WTC11 (cell line): ENCODE measurements around the gene ANXA11.

Experiments used
- ATF2 ChIP-seq: sonication (generic); formaldehyde crosslinking; IDR thresholded peaks from 2 replicates; pipeline ENCODE4 v1.8.1; 2022; ENCODE audit warnings: low read depth, missing genetic modification reagents, borderline replicate concordance
- CBFB ChIP-seq: sonication (generic); formaldehyde crosslinking; IDR thresholded peaks from 2 replicates; pipeline ENCODE4 v1.8.1; 2022; ENCODE audit warnings: mild to moderate bottlenecking, low read depth, missing genetic modification reagents
- CTCF ChIP-seq: fragments of 200-600 bp; IDR thresholded peaks from 2 replicates; pipeline ENCODE4 v1.8.0; 2022; ENCODE audit warnings: antibody characterized with exemption
- E2F1 ChIP-seq: sonication (generic); formaldehyde crosslinking; IDR thresholded peaks from 2 replicates; pipeline ENCODE4 v1.8.0; 2022; ENCODE audit warnings: mild to moderate bottlenecking, missing genetic modification reagents
- ESRRA ChIP-seq: sonication (generic); formaldehyde crosslinking; IDR thresholded peaks from 2 replicates; pipeline ENCODE4 v1.8.1; 2022; ENCODE audit warnings: mild to moderate bottlenecking, missing genetic modification reagents, borderline replicate concordance
- GRHL2 ChIP-seq: fragments of 250-450 bp; sonication (Bioruptor Pico); IDR thresholded peaks from 2 replicates; pipeline ENCODE4 v1.8.0; 2022; ENCODE audit warnings: mild to moderate bottlenecking, moderate library complexity; ENCODE audit not compliant: insufficient replicate concordance, severe bottlenecking
- HMGXB4 ChIP-seq: sonication (generic); formaldehyde crosslinking; IDR thresholded peaks from 2 replicates; pipeline ENCODE4 v1.8.1; 2023; ENCODE audit warnings: mild to moderate bottlenecking, moderate library complexity, missing genetic modification reagents
- JUN ChIP-seq: sonication (generic); formaldehyde crosslinking; IDR thresholded peaks from 2 replicates; pipeline ENCODE4 v1.8.0; 2023; ENCODE audit warnings: mild to moderate bottlenecking, missing genetic modification reagents
- NR2C2 ChIP-seq: sonication (generic); formaldehyde crosslinking; IDR thresholded peaks from 2 replicates; pipeline ENCODE4 v1.8.0; 2022; ENCODE audit warnings: mild to moderate bottlenecking, missing genetic modification reagents
- TCF7 ChIP-seq: sonication (generic); formaldehyde crosslinking; IDR thresholded peaks from 2 replicates; pipeline ENCODE4 v1.8.0; 2022; ENCODE audit warnings: mild to moderate bottlenecking, low read depth, missing genetic modification reagents, moderate library complexity
- USF1 ChIP-seq: sonication (generic); formaldehyde crosslinking; IDR thresholded peaks from 2 replicates; pipeline ENCODE4 v1.8.0; 2022; ENCODE audit warnings: mild to moderate bottlenecking, missing genetic modification reagents
- ZBTB43 ChIP-seq: sonication (generic); formaldehyde crosslinking; IDR thresholded peaks from 2 replicates; pipeline ENCODE4 v1.8.1; 2023; ENCODE audit warnings: mild to moderate bottlenecking, missing genetic modification reagents
- ZNF121 ChIP-seq: sonication (generic); formaldehyde crosslinking; IDR thresholded peaks from 2 replicates; pipeline ENCODE4 v1.8.0; 2023; ENCODE audit warnings: missing genetic modification reagents

- TF ChIP-seq USF1 (no peak), GRHL2 (CRISPR knock-in tag) (no peak), ZBTB43 (CRISPR knock-in tag) (no peak), HMGXB4 (CRISPR knock-in tag) (no peak), ATF2 (CRISPR knock-in tag) (no peak), NR2C2 (no peak), CBFB (CRISPR knock-in tag) (no peak), ESRRA (CRISPR knock-in tag) (no peak), CTCF (no peak), TCF7 (no peak), E2F1 (CRISPR knock-in tag) (no peak), JUN (no peak), ZNF121 (no peak)
Measured at GRCh38 chr10:80110986-80111385, 94.4 kb downstream of the ANXA11 start.
